Measurements from ENCODE around the gene RTTN. TPM values are rescaled to one million over a fixed set of nuclear protein-coding genes. Genes with fewer than 3 reads are reported as not detected.

RTTN gene
- total RNA-seq, 1 experiment from 2014 or later, result 16.9 TPM

- Histone ChIP-seq H3K27ac (ENCODE audit: low read length) (no peak overlapping the region), H3K4me1 (ENCODE audit: control insufficient read depth, insufficient read depth, low read length) (no peaks in the 10 kb centered on the region), H3K4me3 (ENCODE audit: low read depth in 2 of 2, low read length in 2 of 2) (no peak overlapping the region), H3K27me3 (ENCODE audit: control insufficient read depth, insufficient read depth, low read length) (no peaks in the 10 kb centered on the region), H3K36me3 (ENCODE audit: control insufficient read depth, insufficient read depth, low read length) (no peaks in the 10 kb centered on the region), H3K9me3 (ENCODE audit: control insufficient read depth, insufficient read depth, low read depth, low read length) (no peaks in the 10 kb centered on the region)
- CTCF ChIA-PET, result no interaction called here
- DNase-seq (ENCODE audit: low read depth, low spot score), result no peak
- intact Hi-C loops (cut with micrococcal nuclease; ENCODE audit: unreplicated experiment) (no loop called here), in situ Hi-C loops (cut with HindIII; ENCODE audit: low pct_unique_long_range_greater_than_20kb, low sequenced_read_pairs) (no loop called here)
- ATAC-seq, result no peak
- POLR2A ChIA-PET, result interaction anchor here (0.6 kb wide), 1 partner anchor 406 kb away, joined by 3 read pairs; no protein-coding TSS in a partner anchor
- no TSS peak for BruUV-seq (replicated peaks)
- TF ChIP-seq CTCF (IDR thresholded peaks at IDR 0.05) (no peak), SIN3A (IDR thresholded peaks at IDR 0.05; ENCODE audit: borderline replicate concordance, insufficient read depth, low read depth, low read length) (no peak), POLR2AphosphoS5 (IDR thresholded peaks at IDR 0.05; ENCODE audit: low read depth, low read length) (no peak), TCF7L2 (IDR thresholded peaks at IDR 0.05; ENCODE audit: low read depth, low read length) (no peak), REST (IDR thresholded peaks at IDR 0.05; ENCODE audit: insufficient read depth in 1 of 2, low read depth in 2 of 2, low read length in 1 of 2) (no peak)
Measured at GRCh38 chr18:70036771-70037347, 168.6 kb downstream of the RTTN start.

GRCh38 chr18:70036168-70036567, 169.3 kb downstream of the RTTN start:
- Histone ChIP-seq H3K4me3 (ENCODE audit: low read depth in 2 of 2, low read length in 2 of 2) (no peak overlapping the region), H3K4me1 (ENCODE audit: control insufficient read depth, insufficient read depth, low read length) (no peaks in the 10 kb centered on the region), H3K27me3 (ENCODE audit: control insufficient read depth, insufficient read depth, low read length) (no peaks in the 10 kb centered on the region), H3K27ac (ENCODE audit: low read length) (no peak overlapping the region), H3K9me3 (ENCODE audit: control insufficient read depth, insufficient read depth, low read depth, low read length) (no peaks in the 10 kb centered on the region), H3K36me3 (ENCODE audit: control insufficient read depth, insufficient read depth, low read length) (no peaks in the 10 kb centered on the region)
- ATAC-seq, result no peak
- TF ChIP-seq SIN3A (IDR thresholded peaks at IDR 0.05; ENCODE audit: borderline replicate concordance, insufficient read depth, low read depth, low read length) (no peak), CTCF (IDR thresholded peaks at IDR 0.05) (no peak), REST (IDR thresholded peaks at IDR 0.05; ENCODE audit: insufficient read depth in 1 of 2, low read depth in 2 of 2, low read length in 1 of 2) (no peak), POLR2AphosphoS5 (IDR thresholded peaks at IDR 0.05; ENCODE audit: low read depth, low read length) (no peak), TCF7L2 (IDR thresholded peaks at IDR 0.05; ENCODE audit: low read depth, low read length) (no peak)
- ChIA-PET POLR2A (no interaction called here), CTCF (no interaction called here)
- no peak for DNase-seq (ENCODE audit: low read depth, low spot score)
- in situ Hi-C loops (cut with HindIII; ENCODE audit: low pct_unique_long_range_greater_than_20kb, low sequenced_read_pairs) (no loop called here), intact Hi-C loops (cut with micrococcal nuclease; ENCODE audit: unreplicated experiment) (no loop called here)
- no TSS peak for BruUV-seq (replicated peaks)
